GF-D8 (cell line): ENCODE results near the gene DENND2C.

Experiments
- DNase-seq: peaks from one replicate; lab custom pipeline; 2025; lab: John Stamatoyannopoulos, UW

Gene DENND2C

GRCh38 chr1:114685851-114686250 is 16.0 kb upstream of the DENND2C start:
- no peak for DNase-seq

GRCh38 chr1:114677691-114678090 is 7.8 kb upstream of the DENND2C start:
- DNase-seq: no peak

GRCh38 chr1:114676115-114676514 is 6.3 kb upstream of the DENND2C start:
- DNase-seq: no peak

GRCh38 chr1:114671939-114672275 is 2.1 kb upstream of the DENND2C start:
- DNase-seq: no peak

- DNase-seq: no peak
Measured at GRCh38 chr1:114671011-114671938, 1.4 kb upstream of the DENND2C start.

GRCh38 chr1:114670083-114671010 is 498 bp upstream of the DENND2C start:
- DNase-seq: no peak

GRCh38 chr1:114668784-114669561 is 876 bp downstream of the DENND2C start:
- no peak for DNase-seq

GRCh38 chr1:114668373-114668772 is 1.5 kb downstream of the DENND2C start:
- no peak for DNase-seq

GRCh38 chr1:114666954-114667353 is 2.9 kb downstream of the DENND2C start:
- no peak for DNase-seq

GRCh38 chr1:114660238-114660637 is 9.6 kb downstream of the DENND2C start:
- no peak for DNase-seq

- DNase-seq: no peak
Measured at GRCh38 chr1:114651893-114652292, 18.0 kb downstream of the DENND2C start.

- DNase-seq: no peak
Measured at GRCh38 chr1:114648503-114648902, 21.3 kb downstream of the DENND2C start.

GRCh38 chr1:114641377-114641776 is 28.5 kb downstream of the DENND2C start:
- DNase-seq: no peak

GRCh38 chr1:114638910-114639309 is 30.9 kb downstream of the DENND2C start:
- no peak for DNase-seq

- DNase-seq: no peak
Measured at GRCh38 chr1:114632427-114632826, 37.4 kb downstream of the DENND2C start.

GRCh38 chr1:114627107-114627506 is 42.7 kb downstream of the DENND2C start:
- no peak for DNase-seq

- DNase-seq: no peak
Measured at GRCh38 chr1:114623364-114623763, 46.5 kb downstream of the DENND2C start.

GRCh38 chr1:114620419-114620818 is 49.4 kb downstream of the DENND2C start:
- no peak for DNase-seq

GRCh38 chr1:114618606-114619005 is 51.2 kb downstream of the DENND2C start:
- no peak for DNase-seq

- DNase-seq: no peak
Measured at GRCh38 chr1:114610546-114611245, 59.2 kb downstream of the DENND2C start.

GRCh38 chr1:114609826-114610225 is 60.0 kb downstream of the DENND2C start:
- DNase-seq: no peak
